GM12864 (cell line): ENCODE results near the gene NTF3.

Experiments
- DNase-seq: peaks from one replicate; pipeline ENCODE4 v3.0.0-alpha.2; 2011; ENCODE audit warnings: low read depth
- H3K4me3 ChIP-seq: 2 replicates; pipeline ENCODE4 v1.5.1; 2011; ENCODE audit warnings: mild to moderate bottlenecking, low read depth, low read length, control low read depth
- CTCF ChIP-seq: IDR thresholded peaks from 2 replicates; pipeline ENCODE4 v1.5.1; 2011; ENCODE audit warnings: low read depth, mild to moderate bottlenecking, moderate library complexity, low read length, control low read depth, inconsistent platforms; ENCODE audit errors: missing control alignments

The NTF3 gene

GRCh38 chr12:5494343-5494742 lies 62.4 kb downstream of the NTF3 start:
- DNase-seq = no peak
- no peak overlapping the region for H3K4me3 ChIP-seq
- TF ChIP-seq CTCF = no peak

- DNase-seq = no peak
- TF ChIP-seq CTCF = no peak
Measured at GRCh38 chr12:5497329-5498053, 65.6 kb downstream of the NTF3 start.

GRCh38 chr12:5498076-5498475 lies 66.2 kb downstream of the NTF3 start:
- no peak overlapping the region for H3K4me3 ChIP-seq
- no peak for TF ChIP-seq CTCF
- no peak for DNase-seq

More at GRCh38 chr12:5497329-5498053, 65.6 kb downstream of the NTF3 start:
- no peak overlapping the region for H3K4me3 ChIP-seq

- no peak overlapping the region for H3K4me3 ChIP-seq
- DNase-seq = no peak
- no peak for TF ChIP-seq CTCF
Measured at GRCh38 chr12:5498806-5499205, 66.9 kb downstream of the NTF3 start.

- no peak for TF ChIP-seq CTCF
- no peak for DNase-seq
- no peak overlapping the region for H3K4me3 ChIP-seq
Measured at GRCh38 chr12:5499566-5500330, 67.8 kb downstream of the NTF3 start.

- no peak overlapping the region for H3K4me3 ChIP-seq
- DNase-seq = no peak
- TF ChIP-seq CTCF = no peak
Measured at GRCh38 chr12:5500331-5500659, 68.4 kb downstream of the NTF3 start.

GRCh38 chr12:5503774-5504173 lies 71.9 kb downstream of the NTF3 start:
- no peak for DNase-seq
- TF ChIP-seq CTCF = no peak
- no peak overlapping the region for H3K4me3 ChIP-seq
